Lung (tissue), 12 donors: Measurements from ENCODE around the gene NNT. TPM values are rescaled to one million over a fixed set of nuclear protein-coding genes. Genes with fewer than 3 reads are reported as not detected.
"Not testable (repeated sequence)": the region's sequence is repeated elsewhere in the genome, so short reads cannot be mapped to it uniquely, and the experiment has no call there.

Experiments used
- ATAC-seq: fragments of 200-7000 bp; cut with Tn5 transposase; one replicate; pipeline ENCODE4 v1.9.1; 2020; ENCODE audit warnings: moderate number of reproducible peaks; ENCODE audit not compliant: insufficient read depth, low FRiP score
- DNase-seq, 3 donors: peaks; one replicate each; pipeline ENCODE4 v3.0.0-alpha.2; 2013 to 2017
- H3K27ac ChIP-seq, 2 donors: one replicate each; pipeline ENCODE4 v1.5.1; 2013; ENCODE audit warnings: mild to moderate bottlenecking in 2 of 2, moderate library complexity in 2 of 2, control low read depth in 1 of 2, inconsistent platforms in 1 of 2, low read depth in 1 of 2, low read length in 1 of 2
- H3K27me3 ChIP-seq, 3 donors: one replicate each; pipeline ENCODE4 v1.5.1; 2013; ENCODE audit warnings: low read length in 2 of 3; ENCODE audit not compliant: control insufficient read depth in 3 of 3, insufficient read depth in 3 of 3
- H3K36me3 ChIP-seq, 4 donors: one replicate each; pipeline ENCODE4 v1.5.1; 2013; ENCODE audit warnings: low read length in 4 of 4, mild to moderate bottlenecking in 1 of 4, moderate library complexity in 1 of 4; ENCODE audit not compliant: control insufficient read depth in 4 of 4, insufficient read depth in 4 of 4
- H3K4me1 ChIP-seq, 5 donors: one replicate each; pipeline ENCODE4 v1.5.1; 2013; ENCODE audit warnings: low read length in 5 of 5, mild to moderate bottlenecking in 2 of 5, moderate library complexity in 1 of 5; ENCODE audit not compliant: control insufficient read depth in 5 of 5, insufficient read depth in 5 of 5
- H3K4me3 ChIP-seq: one replicate; pipeline ENCODE4 v1.5.1; 2013; ENCODE audit warnings: mild to moderate bottlenecking, control low read depth, moderate library complexity
- H3K9ac ChIP-seq, 2 donors: one replicate each; pipeline ENCODE4 v1.5.1; 2013; ENCODE audit warnings: low read length in 2 of 2, control low read depth in 1 of 2; ENCODE audit not compliant: insufficient read depth in 1 of 2
- H3K9me3 ChIP-seq, 4 donors: one replicate each; pipeline ENCODE4 v1.5.1; 2013; ENCODE audit warnings: low read length in 3 of 4, mild to moderate bottlenecking in 1 of 4, moderate library complexity in 1 of 4; ENCODE audit not compliant: control insufficient read depth in 4 of 4, insufficient read depth in 3 of 4
- CTCF ChIP-seq: IDR thresholded peaks from 2 replicates; pipeline ENCODE4 v1.5.1; 2012; ENCODE audit warnings: mild to moderate bottlenecking; ENCODE audit errors: control extremely low read depth, extremely low read depth
- WGBS, 2 donors: extraction: QIAGEN DNeasy Blood & Tissue Kit; methylation state at CpG; one replicate each; pipeline ENCODE4 v1.1.7; 2013; 5-methylcytosine and 5-hydroxymethylcytosine counted together
- polyA plus RNA-seq, 2 donors: library from polyadenylated mRNA; stranded (reverse); fragments of 200-250 nt; gene quantifications; one replicate each; pipeline ENCODE4 v1.2.1, GENCODE V29; 2013
- total RNA-seq, 2 donors: library from RNA; depleted of rRNA in 1 of 2; stranded (reverse); fragments of >200 nt in 1 of 2; gene quantifications; one replicate each; pipeline ENCODE4 v1.2.1, GENCODE V29; 2014 to 2021
- donor health status: control.
- donor health status: control.
- donor health status: Bipolar disorder and iron deficiency.
- donor health status: healthy.
- donor health status: DM: yes; HTN: yes; CAD: no.

The NNT gene
- total and polyA plus RNA-seq, 4 donors, result 8.5 to 96.9 (median 35.0) TPM

- H3K9ac ChIP-seq, result peak overlapping the region; percentile 86 to 95
- peak overlapping the region; percentile 93 to 100 for H3K27ac ChIP-seq
- peak overlapping the region; percentile 95 for H3K4me3 ChIP-seq
- H3K9me3 ChIP-seq, result no peaks in the 10 kb centered on the region
- H3K4me1 ChIP-seq, result peaks cover 0 to 33% (median 4%) of the 10 kb centered on the region in 5 donors
- H3K27me3 ChIP-seq, result no peaks in the 10 kb centered on the region
- WGBS, 2 donors, result 0 to 1% methylated on average over 42 to 44 of the region's 44 CpGs
- peaks cover 0 to 21% (median 11%) of the 10 kb centered on the region in 4 donors for H3K36me3 ChIP-seq
- no peak for ATAC-seq
- DNase-seq, result peak; percentile 63 to 67 (median 66)
- TF ChIP-seq CTCF, result no peak
Observed at GRCh38 chr5:43555895-43556606, 46.9 kb upstream of the NNT start.

GRCh38 chr5:43556607-43556856, 46.4 kb upstream of the NNT start:
- Histone ChIP-seq H3K4me1 (peaks cover 0 to 33% (median 4%) of the 10 kb centered on the region in 5 donors), H3K4me3 (peak overlapping the region; percentile 95), H3K36me3 (peaks cover 0 to 21% (median 11%) of the 10 kb centered on the region in 4 donors), H3K9ac (peak overlapping the region in 1 of 2 donors; percentile 95), H3K27ac (peak overlapping the region; percentile 93 to 100)
- H3K9me3 ChIP-seq, DNase-seq, H3K27me3 ChIP-seq: not testable (repeated sequence)
- WGBS, 2 donors, result 0 to 1% methylated on average over 12 to 30 of the region's 30 CpGs
- ATAC-seq, result peak; percentile 91

DNA sequence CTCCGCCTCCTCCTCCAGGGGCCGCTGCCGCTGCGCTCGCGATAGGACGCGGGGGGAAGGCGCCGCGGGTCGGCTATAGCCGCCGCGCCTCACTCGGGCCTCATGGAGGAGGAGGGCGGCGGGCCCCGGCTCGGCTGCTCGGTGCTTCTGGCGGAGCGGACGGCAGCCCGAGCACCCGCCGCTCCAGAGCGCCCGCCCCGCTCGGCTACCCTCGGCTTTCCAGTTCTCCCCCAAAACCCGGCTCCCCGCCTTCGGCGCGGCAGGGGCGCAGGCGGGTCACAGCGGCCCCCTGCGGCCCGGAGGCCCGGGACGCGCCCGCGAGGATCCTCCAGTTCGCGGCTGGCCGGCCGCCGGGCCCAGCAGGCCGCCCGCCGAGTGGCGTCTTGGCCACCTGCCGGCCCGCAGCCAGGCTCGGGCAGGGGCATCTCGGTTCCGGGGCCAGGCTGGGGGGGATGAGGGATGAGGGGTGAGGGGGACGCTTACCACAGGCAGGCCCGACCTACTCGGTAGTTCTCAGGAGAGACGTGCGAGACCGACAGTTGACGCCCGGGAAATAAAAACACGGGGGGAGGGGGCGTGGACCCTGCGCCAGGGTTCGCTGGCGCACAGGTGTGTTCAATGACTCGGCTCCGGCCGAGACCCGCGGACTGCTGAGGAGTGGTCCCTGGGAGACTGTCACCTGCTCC, 46.0 kb upstream of the NNT start, which contains the start of gene PAIP1:
PAIP1 (minus strand) TSS at position 221 of the 686 bp plus-strand sequence. CDS start 231 bp downstream, outside the sequence.
- Histone ChIP-seq H3K27ac (peak within 1 kb of the TSS; percentile 93 to 100), H3K9ac (peak within 1 kb of the TSS; percentile 86 to 95)

More for the DNA sequence above, 46.0 kb upstream of the NNT start, which contains the start of gene PAIP1:
- Histone ChIP-seq H3K9me3 (no peaks in the 10 kb centered on the region), H3K36me3 (peaks cover 0 to 21% (median 11%) of the 10 kb centered on the region in 4 donors), H3K4me3 (peak within 1 kb of the TSS; percentile 95), H3K27me3 (no peaks in the 10 kb centered on the region), H3K4me1 (peaks cover 0 to 33% (median 4%) of the 10 kb centered on the region in 5 donors)
- DNase-seq, result peak; percentile 89 to 90 (median 89)
- 1% methylated on average over 48 to 79 of the region's 79 CpGs for WGBS, 2 donors
- peak; percentile 94 for ATAC-seq
- no peak for TF ChIP-seq CTCF
